HepG2 (cell line): ENCODE measurements around the gene ARHGEF3. TPM values are rescaled to one million over a fixed set of nuclear protein-coding genes. Genes with fewer than 3 reads are reported as not detected.

ENCODE experiments used
- ATAC-seq: fragments of 200-7000 bp; cut with Tn5 transposase; 3 replicates; pipeline ENCODE4 v1.9.1; 2020; ENCODE audit warnings: mild to moderate bottlenecking, moderate library complexity
- BruUV-seq: library from RNA; stranded (reverse); fragments of 400-500 nt; replicated peaks from 2 replicates; lab custom pipeline; 2021; lab: Mats Ljungman, UMichigan
- CTCF ChIA-PET: fragments of 300-600 bp; formaldehyde crosslinking; extraction: SDS; loops from one replicate; lab custom pipeline; 2021; ENCODE audit warnings: low total read pairs, inconsistent platforms, low intra/inter-chr PET ratio; lab: Yijun Ruan, JAX
- POLR2A ChIA-PET: fragments of 350-600 bp; sonication (Branson Sonifier 250); formaldehyde crosslinking; loops from one replicate; lab custom pipeline; 2020; ENCODE audit warnings: antibody characterized with exemption, inconsistent platforms; lab: Yijun Ruan, JAX
- DNase-seq: peaks from one replicate; pipeline ENCODE4 v3.0.0-alpha.2; 2015; ENCODE audit warnings: low spot score
- FAIRE-seq: peaks from 3 replicates; lab custom pipeline; 2011; peaks lifted over from hg19 to GRCh38; lab: Jason Lieb, UNC
- H2AFZ ChIP-seq: one replicate; pipeline ENCODE4 v1.6.1; 2011; ENCODE audit warnings: low read length, inconsistent platforms
- H3K27ac ChIP-seq: fragments of 300-600 bp; 3 replicates; pipeline ENCODE4 v1.8.0; 2011; ENCODE audit warnings: mixed run types, mild to moderate bottlenecking, mixed read lengths, low read length, inconsistent platforms; ENCODE audit not compliant: insufficient read depth; ENCODE audit errors: extremely low read length
- H3K27me3 ChIP-seq, 2 experiments: fragments of 200-600 bp in 1 of 2; 2 replicates in 1 of 2; 3 replicates in 1 of 2; pipeline versions ENCODE4 v1.6.0 to v1.8.0; 2011; ENCODE audit warnings: low read length in 2 of 2, mild to moderate bottlenecking in 2 of 2, moderate library complexity in 2 of 2, inconsistent platforms in 1 of 2; ENCODE audit not compliant: insufficient read depth in 2 of 2, control insufficient read depth in 1 of 2
- H3K36me3 ChIP-seq, 2 experiments: fragments of 200-600 bp in 1 of 2; replicated peaks in 1 of 2; 2 replicates in 1 of 2; 3 replicates in 1 of 2; pipeline versions ENCODE4 v1.5.1 to v1.8.0; 2011; ENCODE audit warnings: low read length in 2 of 2, inconsistent platforms in 1 of 2; ENCODE audit not compliant: insufficient read depth in 2 of 2, control insufficient read depth in 1 of 2
- H3K4me1 ChIP-seq: 2 replicates; pipeline ENCODE4 v1.5.1; 2012; ENCODE audit warnings: low read length, inconsistent platforms; ENCODE audit not compliant: insufficient read depth
- H3K4me2 ChIP-seq: 2 replicates; pipeline ENCODE4 v1.6.0; 2011; ENCODE audit warnings: low read depth, low read length, inconsistent platforms
- H3K4me3 ChIP-seq, 3 experiments: fragments of 200-600 bp in 1 of 3; sonication (generic), shearing (Covaris generic) in 1 of 3; replicated peaks in 1 of 3; 2 replicates each; pipeline ENCODE4 v1.5.1; 2011 to 2016; ENCODE audit warnings: low read length in 3 of 3, inconsistent platforms in 2 of 3, low read depth in 2 of 3, mild to moderate bottlenecking in 2 of 3, control low read depth in 1 of 3, mixed read lengths in 1 of 3; ENCODE audit not compliant: insufficient read depth in 1 of 3
- H3K79me2 ChIP-seq: one replicate; pipeline ENCODE4 v1.6.1; 2011; ENCODE audit warnings: low read length, inconsistent platforms; ENCODE audit not compliant: insufficient read depth
- H3K9ac ChIP-seq: 2 replicates; pipeline ENCODE4 v1.6.0; 2011; ENCODE audit warnings: mild to moderate bottlenecking, low read depth, low read length, inconsistent platforms; ENCODE audit not compliant: insufficient read depth
- H3K9me3 ChIP-seq: 2 replicates; pipeline ENCODE4 v1.5.1; 2012; ENCODE audit warnings: mild to moderate bottlenecking, low read length
- H4K20me1 ChIP-seq: 2 replicates; pipeline ENCODE4 v1.6.0; 2011; ENCODE audit warnings: inconsistent platforms, mild to moderate bottlenecking, low read length, moderate library complexity; ENCODE audit not compliant: insufficient read depth
- IRF2 ChIP-seq: IDR thresholded peaks from 2 replicates; pipeline ENCODE4 v1.6.1; 2018; ENCODE audit warnings: missing genetic modification reagents, missing compliant biosample characterization
- SPEN ChIP-seq: sonication (generic); formaldehyde crosslinking; IDR thresholded peaks from 2 replicates; pipeline ENCODE4 v1.5.1; 2020; ENCODE audit warnings: low read depth, mild to moderate bottlenecking, missing genetic modification reagents
- WGBS: methylation state at CpG from one replicate; pipeline ENCODE4 v1.1.6; 2017; ENCODE audit warnings: low lambda C conversion rate; 5-methylcytosine and 5-hydroxymethylcytosine counted together
- in situ Hi-C: cut with HindIII; loops from 2 replicates; pipeline ENCODE4 v1.10.0; 2017; ENCODE audit warnings: low pct_unique_long_range_greater_than_20kb; ENCODE audit not compliant: extremely low pct_ligation_motif_present
- intact Hi-C: fragments of 100-400 bp; cut with micrococcal nuclease; formaldehyde crosslinking; loops from one replicate; pipeline ENCODE4 v1.10.0; 2022; ENCODE audit not compliant: unreplicated experiment
- polyA plus RNA-seq, 8 experiments: library from polyadenylated mRNA; depleted of rRNA in 3 of 8; stranded (reverse) in 7 of 8; unstranded in 1 of 8; fragments of >200 nt; fragmentation: Illumina TruSeq in 4 of 8; extraction: Trizol in 4 of 8; gene quantifications; 2 replicates each; pipeline versions ENCODE4 v1.2.1 to v1.2.3, GENCODE V29; 2011 to 2016; ENCODE audit warnings: low read depth in 4 of 8, missing spikeins in 1 of 8, mixed read lengths in 1 of 8; ENCODE audit not compliant: insufficient read depth in 1 of 8
- total RNA-seq, 5 experiments: library from RNA; depleted of rRNA; stranded (reverse); fragments of >200 nt; fragmentation: Illumina TruSeq; extraction: Trizol; gene quantifications; 2 replicates each; pipeline ENCODE4 v1.2.3, GENCODE V29; 2016; ENCODE audit warnings: low read depth in 1 of 5
- TF ChIP-seq, protein P1 (sequence below): sonication (generic); formaldehyde crosslinking; IDR thresholded peaks from 2 replicates; pipeline ENCODE4 v1.4.0; 2020; ENCODE audit warnings: missing genetic modification reagents
- TF ChIP-seq, protein P2 (sequence below): sonication (generic); formaldehyde crosslinking; IDR thresholded peaks from 2 replicates; pipeline ENCODE4 v1.4.0; 2020; ENCODE audit warnings: missing genetic modification reagents, borderline replicate concordance

ARHGEF3 gene
- total and polyA plus RNA-seq, 2 of the 13 experiments (the other 11 are each of a cell fraction or from before 2014, with no cell fraction given), result 14.8 to 23.1 TPM

DNA sequence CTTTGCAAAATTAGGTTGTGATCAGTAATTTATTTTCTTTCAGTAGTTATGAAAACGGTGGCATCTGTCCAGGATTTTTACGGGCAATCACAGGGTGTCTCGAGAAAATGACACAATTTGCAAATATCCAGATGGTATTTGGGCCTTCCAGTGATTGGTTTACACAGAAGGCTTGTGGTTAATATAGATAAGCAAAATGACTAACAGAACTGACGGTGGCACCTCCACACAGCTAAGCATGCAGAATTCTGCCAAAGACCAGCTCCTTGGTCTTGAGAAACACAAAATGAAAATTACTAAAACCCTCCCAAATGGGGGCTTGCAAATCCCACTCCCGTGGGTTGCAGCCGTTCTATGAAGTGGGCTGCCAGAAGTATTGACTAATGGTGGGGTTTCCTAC, 5.5 kb downstream of the ARHGEF3 start (continued):
- TF ChIP-seq, protein P1, sequence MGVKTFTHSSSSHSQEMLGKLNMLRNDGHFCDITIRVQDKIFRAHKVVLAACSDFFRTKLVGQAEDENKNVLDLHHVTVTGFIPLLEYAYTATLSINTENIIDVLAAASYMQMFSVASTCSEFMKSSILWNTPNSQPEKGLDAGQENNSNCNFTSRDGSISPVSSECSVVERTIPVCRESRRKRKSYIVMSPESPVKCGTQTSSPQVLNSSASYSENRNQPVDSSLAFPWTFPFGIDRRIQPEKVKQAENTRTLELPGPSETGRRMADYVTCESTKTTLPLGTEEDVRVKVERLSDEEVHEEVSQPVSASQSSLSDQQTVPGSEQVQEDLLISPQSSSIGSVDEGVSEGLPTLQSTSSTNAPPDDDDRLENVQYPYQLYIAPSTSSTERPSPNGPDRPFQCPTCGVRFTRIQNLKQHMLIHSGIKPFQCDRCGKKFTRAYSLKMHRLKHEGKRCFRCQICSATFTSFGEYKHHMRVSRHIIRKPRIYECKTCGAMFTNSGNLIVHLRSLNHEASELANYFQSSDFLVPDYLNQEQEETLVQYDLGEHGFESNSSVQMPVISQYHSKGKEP (CRISPR knock-in tag), result no peak
- TF ChIP-seq SPEN (CRISPR knock-in tag) (no peak), IRF2 (CRISPR knock-in tag) (no peak)

DNA sequence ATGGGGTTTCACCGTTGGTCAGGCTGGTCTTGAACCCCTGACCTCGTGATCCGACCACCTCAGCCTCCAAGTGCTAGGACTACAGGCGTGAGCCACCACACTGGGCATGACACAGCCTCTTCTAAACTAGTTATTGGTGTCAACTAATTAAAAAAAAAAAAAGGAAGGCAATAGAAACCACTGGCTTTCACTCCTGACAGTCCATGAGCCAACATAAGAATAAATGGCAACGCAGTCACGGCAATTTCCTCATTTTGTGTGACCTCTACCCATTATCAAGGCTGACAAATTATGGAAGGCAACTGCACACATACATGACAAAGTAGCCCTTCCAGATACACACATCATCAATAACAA, 5.9 kb downstream of the ARHGEF3 start:
- Histone ChIP-seq H3K9me3 (no peaks in the 10 kb centered on the region), H3K4me1 (peaks cover 75% of the 10 kb centered on the region), H3K27me3 (no peaks in the 10 kb centered on the region), H3K36me3 (peaks cover 0 to 2% of the 10 kb centered on the region in 2 experiments; a peak in 3 of 5 replicates), H3K9ac (no peak overlapping the region), H4K20me1 (no peaks in the 10 kb centered on the region), H3K4me3 (no peak overlapping the region), H3K4me2 (no peak overlapping the region), H2AFZ (no peak overlapping the region), H3K27ac (no peak overlapping the region), H3K79me2 (peaks cover 85% of the 10 kb centered on the region)
- FAIRE-seq (no peak), DNase-seq (no peak), ATAC-seq (no peak)
- CTCF ChIA-PET, result no interaction called here
- no TSS peak for BruUV-seq
- TF ChIP-seq, protein P2, sequence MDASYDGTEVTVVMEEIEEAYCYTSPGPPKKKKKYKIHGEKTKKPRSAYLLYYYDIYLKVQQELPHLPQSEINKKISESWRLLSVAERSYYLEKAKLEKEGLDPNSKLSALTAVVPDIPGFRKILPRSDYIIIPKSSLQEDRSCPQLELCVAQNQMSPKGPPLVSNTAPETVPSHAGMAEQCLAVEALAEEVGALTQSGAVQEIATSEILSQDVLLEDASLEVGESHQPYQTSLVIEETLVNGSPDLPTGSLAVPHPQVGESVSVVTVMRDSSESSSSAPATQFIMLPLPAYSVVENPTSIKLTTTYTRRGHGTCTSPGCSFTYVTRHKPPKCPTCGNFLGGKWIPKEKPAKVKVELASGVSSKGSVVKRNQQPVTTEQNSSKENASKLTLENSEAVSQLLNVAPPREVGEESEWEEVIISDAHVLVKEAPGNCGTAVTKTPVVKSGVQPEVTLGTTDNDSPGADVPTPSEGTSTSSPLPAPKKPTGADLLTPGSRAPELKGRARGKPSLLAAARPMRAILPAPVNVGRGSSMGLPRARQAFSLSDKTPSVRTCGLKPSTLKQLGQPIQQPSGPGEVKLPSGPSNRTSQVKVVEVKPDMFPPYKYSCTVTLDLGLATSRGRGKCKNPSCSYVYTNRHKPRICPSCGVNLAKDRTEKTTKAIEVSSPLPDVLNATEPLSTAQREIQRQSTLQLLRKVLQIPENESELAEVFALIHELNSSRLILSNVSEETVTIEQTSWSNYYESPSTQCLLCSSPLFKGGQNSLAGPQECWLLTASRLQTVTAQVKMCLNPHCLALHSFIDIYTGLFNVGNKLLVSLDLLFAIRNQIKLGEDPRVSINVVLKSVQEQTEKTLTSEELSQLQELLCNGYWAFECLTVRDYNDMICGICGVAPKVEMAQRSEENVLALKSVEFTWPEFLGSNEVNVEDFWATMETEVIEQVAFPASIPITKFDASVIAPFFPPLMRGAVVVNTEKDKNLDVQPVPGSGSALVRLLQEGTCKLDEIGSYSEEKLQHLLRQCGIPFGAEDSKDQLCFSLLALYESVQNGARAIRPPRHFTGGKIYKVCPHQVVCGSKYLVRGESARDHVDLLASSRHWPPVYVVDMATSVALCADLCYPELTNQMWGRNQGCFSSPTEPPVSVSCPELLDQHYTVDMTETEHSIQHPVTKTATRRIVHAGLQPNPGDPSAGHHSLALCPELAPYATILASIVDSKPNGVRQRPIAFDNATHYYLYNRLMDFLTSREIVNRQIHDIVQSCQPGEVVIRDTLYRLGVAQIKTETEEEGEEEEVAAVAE (CRISPR knock-in tag), result no peak
- POLR2A ChIA-PET, result interaction anchor here (1.5 kb wide), 1 partner anchor 13 kb away, joined by 3 read pairs; no protein-coding TSS in a partner anchor
- intact Hi-C loops (no loop called here), in situ Hi-C loops (loop anchor here (5.0 kb wide), 2 partner anchors 94 to 191 kb away; no protein-coding TSS in a partner anchor)
- WGBS, result 81% methylated on average over 6 of the region's 6 CpGs
